ENCODE results near the gene NDST4.

NDST4 gene

GRCh38 chr4:115152965-115153364 is 39.5 kb upstream of the NDST4 start:
- no peak overlapping the region for H3K9ac ChIP-seq (ENCODE audit: low read depth, low read length, poor library complexity)
- no peak overlapping the region for H2BK12ac ChIP-seq (ENCODE audit: low read length)
- no peak overlapping the region for H3K27ac ChIP-seq (replicated peaks; ENCODE audit: low read length)
- DNase-seq (ENCODE audit: low spot score) = no peak
- no peak overlapping the region for H3K14ac ChIP-seq (ENCODE audit: low read length)
- no peak overlapping the region for H2BK5ac ChIP-seq (ENCODE audit: low read length)
- H3K4me2 ChIP-seq (ENCODE audit: insufficient read depth, low read length, poor library complexity, severe bottlenecking) = no peak overlapping the region
- H3K79me1 ChIP-seq (ENCODE audit: low read depth, low read length) = no peaks in the 10 kb centered on the region
- H2AFZ ChIP-seq (ENCODE audit: low read length) = no peak overlapping the region
- H3K36me3 ChIP-seq (replicated peaks in 1 of 2; ENCODE audit: control insufficient read depth in 2 of 2, insufficient read depth in 2 of 2, low read length in 2 of 2) = no peaks in the 10 kb centered on the region
- H4K91ac ChIP-seq (ENCODE audit: low read depth, low read length, poor library complexity) = no peak overlapping the region
- H2BK120ac ChIP-seq (ENCODE audit: low read depth, low read length) = no peak overlapping the region
- H2AK5ac ChIP-seq (ENCODE audit: low read depth, low read length) = no peak overlapping the region
- H3K9me3 ChIP-seq (replicated peaks in 1 of 2; ENCODE audit: control insufficient read depth in 2 of 2, insufficient read depth in 1 of 2, low read depth in 1 of 2, low read length in 2 of 2) = no peaks in the 10 kb centered on the region
- H3K27me3 ChIP-seq (ENCODE audit: control insufficient read depth in 3 of 3, insufficient read depth in 3 of 3, low read depth in 1 of 3, low read length in 3 of 3) = no peaks in the 10 kb centered on the region
- no peak overlapping the region for H4K8ac ChIP-seq (ENCODE audit: low read depth, low read length)
- no peak overlapping the region for H3K18ac ChIP-seq (ENCODE audit: low read length)
- no peak overlapping the region for H3K4me3 ChIP-seq (ENCODE audit: low read length in 2 of 2)
- H2BK15ac ChIP-seq (ENCODE audit: low read length) = no peak overlapping the region
- no peak overlapping the region for H3K23ac ChIP-seq (ENCODE audit: low read depth, low read length, poor library complexity)
- H3K4ac ChIP-seq (ENCODE audit: low read length) = no peak overlapping the region
- H3K4me1 ChIP-seq (ENCODE audit: control insufficient read depth in 2 of 2, insufficient read depth in 1 of 2, low read depth in 1 of 2, low read length in 2 of 2) = no peaks in the 10 kb centered on the region

GRCh38 chr4:115152081-115152480 is 38.7 kb upstream of the NDST4 start:
- WGBS, 2 donors (ENCODE audit: extremely low coverage in 2 of 2, insufficient read length in 2 of 2, insufficient replicate concordance in 1 of 2) = no CpG with 5 or more reads among the region's 3 CpGs
- Histone ChIP-seq H3K27ac (replicated peaks; ENCODE audit: low read length) (no peak overlapping the region), H2BK120ac (ENCODE audit: low read depth, low read length) (no peak overlapping the region)

GRCh38 chr4:115149106-115149505 is 35.7 kb upstream of the NDST4 start:
- Histone ChIP-seq H3K27ac (replicated peaks; ENCODE audit: low read length) (no peak overlapping the region), H3K18ac (ENCODE audit: low read length) (no peak overlapping the region), H4K91ac (ENCODE audit: low read depth, low read length, poor library complexity) (no peak overlapping the region), H3K4me3 (ENCODE audit: low read length in 2 of 2) (no peak overlapping the region), H3K4ac (ENCODE audit: low read length) (no peak overlapping the region), H2BK5ac (ENCODE audit: low read length) (no peak overlapping the region), H3K9me3 (replicated peaks in 1 of 2; ENCODE audit: control insufficient read depth in 2 of 2, insufficient read depth in 1 of 2, low read depth in 1 of 2, low read length in 2 of 2) (no peaks in the 10 kb centered on the region), H2BK120ac (ENCODE audit: low read depth, low read length) (no peak overlapping the region), H4K8ac (ENCODE audit: low read depth, low read length) (no peak overlapping the region), H3K4me1 (ENCODE audit: control insufficient read depth in 2 of 2, insufficient read depth in 1 of 2, low read depth in 1 of 2, low read length in 2 of 2) (no peaks in the 10 kb centered on the region), H3K23ac (ENCODE audit: low read depth, low read length, poor library complexity) (no peak overlapping the region), H3K4me2 (ENCODE audit: insufficient read depth, low read length, poor library complexity, severe bottlenecking) (no peak overlapping the region), H2AK5ac (ENCODE audit: low read depth, low read length) (no peak overlapping the region), H3K36me3 (replicated peaks in 1 of 2; ENCODE audit: control insufficient read depth in 2 of 2, insufficient read depth in 2 of 2, low read length in 2 of 2) (no peaks in the 10 kb centered on the region), H3K14ac (ENCODE audit: low read length) (no peak overlapping the region), H2BK15ac (ENCODE audit: low read length) (no peak overlapping the region), H3K79me1 (ENCODE audit: low read depth, low read length) (no peaks in the 10 kb centered on the region), H3K9ac (ENCODE audit: low read depth, low read length, poor library complexity) (no peak overlapping the region), H2AFZ (ENCODE audit: low read length) (no peak overlapping the region), H3K27me3 (ENCODE audit: control insufficient read depth in 3 of 3, insufficient read depth in 3 of 3, low read depth in 1 of 3, low read length in 3 of 3) (no peaks in the 10 kb centered on the region), H2BK12ac (ENCODE audit: low read length) (no peak overlapping the region)
- WGBS, 2 donors (ENCODE audit: extremely low coverage in 2 of 2, insufficient read length in 2 of 2, insufficient replicate concordance in 1 of 2) = no CpG with 5 or more reads among the region's 7 CpGs
- no peak for DNase-seq (ENCODE audit: low spot score)

More at GRCh38 chr4:115152081-115152480, 38.7 kb upstream of the NDST4 start:
- Histone ChIP-seq H3K23ac (ENCODE audit: low read depth, low read length, poor library complexity) (no peak overlapping the region), H3K9me3 (replicated peaks in 1 of 2; ENCODE audit: control insufficient read depth in 2 of 2, insufficient read depth in 1 of 2, low read depth in 1 of 2, low read length in 2 of 2) (no peaks in the 10 kb centered on the region), H2BK5ac (ENCODE audit: low read length) (no peak overlapping the region), H3K9ac (ENCODE audit: low read depth, low read length, poor library complexity) (no peak overlapping the region), H3K79me1 (ENCODE audit: low read depth, low read length) (no peaks in the 10 kb centered on the region), H4K8ac (ENCODE audit: low read depth, low read length) (no peak overlapping the region), H2BK12ac (ENCODE audit: low read length) (no peak overlapping the region), H4K91ac (ENCODE audit: low read depth, low read length, poor library complexity) (no peak overlapping the region), H3K27me3 (ENCODE audit: control insufficient read depth in 3 of 3, insufficient read depth in 3 of 3, low read depth in 1 of 3, low read length in 3 of 3) (no peaks in the 10 kb centered on the region), H3K36me3 (replicated peaks in 1 of 2; ENCODE audit: control insufficient read depth in 2 of 2, insufficient read depth in 2 of 2, low read length in 2 of 2) (no peaks in the 10 kb centered on the region), H2BK15ac (ENCODE audit: low read length) (no peak overlapping the region), H3K4me3 (ENCODE audit: low read length in 2 of 2) (no peak overlapping the region), H3K4ac (ENCODE audit: low read length) (no peak overlapping the region), H3K4me1 (ENCODE audit: control insufficient read depth in 2 of 2, insufficient read depth in 1 of 2, low read depth in 1 of 2, low read length in 2 of 2) (no peaks in the 10 kb centered on the region), H3K18ac (ENCODE audit: low read length) (no peak overlapping the region), H2AFZ (ENCODE audit: low read length) (no peak overlapping the region), H3K14ac (ENCODE audit: low read length) (no peak overlapping the region), H2AK5ac (ENCODE audit: low read depth, low read length) (no peak overlapping the region), H3K4me2 (ENCODE audit: insufficient read depth, low read length, poor library complexity, severe bottlenecking) (no peak overlapping the region)
- DNase-seq (ENCODE audit: low spot score) = no peak

GRCh38 chr4:115145393-115146160 is 32.2 kb upstream of the NDST4 start:
- no peaks in the 10 kb centered on the region for H3K4me1 ChIP-seq (ENCODE audit: control insufficient read depth in 2 of 2, insufficient read depth in 1 of 2, low read depth in 1 of 2, low read length in 2 of 2)
- no peak overlapping the region for H3K18ac ChIP-seq (ENCODE audit: low read length)
- H3K27me3 ChIP-seq (ENCODE audit: control insufficient read depth in 3 of 3, insufficient read depth in 3 of 3, low read depth in 1 of 3, low read length in 3 of 3) = no peaks in the 10 kb centered on the region
- no peaks in the 10 kb centered on the region for H3K79me1 ChIP-seq (ENCODE audit: low read depth, low read length)
- H2BK12ac ChIP-seq (ENCODE audit: low read length) = no peak overlapping the region
- no peak overlapping the region for H4K8ac ChIP-seq (ENCODE audit: low read depth, low read length)
- H2BK5ac ChIP-seq (ENCODE audit: low read length) = no peak overlapping the region
- H3K9ac ChIP-seq (ENCODE audit: low read depth, low read length, poor library complexity) = no peak overlapping the region
- no peak overlapping the region for H3K4ac ChIP-seq (ENCODE audit: low read length)
- no CpG with 5 or more reads among the region's 3 CpGs for WGBS, 2 donors (ENCODE audit: extremely low coverage in 2 of 2, insufficient read length in 2 of 2, insufficient replicate concordance in 1 of 2)
- H3K36me3 ChIP-seq (replicated peaks in 1 of 2; ENCODE audit: control insufficient read depth in 2 of 2, insufficient read depth in 2 of 2, low read length in 2 of 2) = no peaks in the 10 kb centered on the region
- H2AK5ac ChIP-seq (ENCODE audit: low read depth, low read length) = no peak overlapping the region
- no peak overlapping the region for H3K4me2 ChIP-seq (ENCODE audit: insufficient read depth, low read length, poor library complexity, severe bottlenecking)
- H3K23ac ChIP-seq (ENCODE audit: low read depth, low read length, poor library complexity) = no peak overlapping the region
- H4K91ac ChIP-seq (ENCODE audit: low read depth, low read length, poor library complexity) = no peak overlapping the region
- no peak overlapping the region for H2AFZ ChIP-seq (ENCODE audit: low read length)
- H3K4me3 ChIP-seq (ENCODE audit: low read length in 2 of 2) = no peak overlapping the region
- H2BK120ac ChIP-seq (ENCODE audit: low read depth, low read length) = no peak overlapping the region
- H3K9me3 ChIP-seq (replicated peaks in 1 of 2; ENCODE audit: control insufficient read depth in 2 of 2, insufficient read depth in 1 of 2, low read depth in 1 of 2, low read length in 2 of 2) = no peaks in the 10 kb centered on the region
- H2BK15ac ChIP-seq (ENCODE audit: low read length) = no peak overlapping the region
- no peak overlapping the region for H3K14ac ChIP-seq (ENCODE audit: low read length)
- no peak overlapping the region for H3K27ac ChIP-seq (replicated peaks; ENCODE audit: low read length)
- DNase-seq (ENCODE audit: low spot score) = no peak

All from neuronal stem cell (in vitro differentiated cells).